Stimulated activated naive CD8-positive, alpha-beta T cell treated with anti-CD3 and anti-CD28 coated beads, Interleukin-15, Interleukin-2, amounts not matched to agents 100 ng/mL and 50 ng/mL, for 24 hours (primary cell): ENCODE results near the gene BTNL3.
"Not testable (repeated sequence)": the region's sequence is repeated elsewhere in the genome, so short reads cannot be mapped to it uniquely, and the experiment has no call there.

ENCODE experiments used
- H3K27ac Mint-ChIP-seq: one replicate; pipeline ENCODE4 v1.8.0; 2021; ENCODE audit warnings: mild to moderate bottlenecking, mixed read lengths
- H3K27me3 Mint-ChIP-seq: one replicate; pipeline ENCODE4 v1.8.0; 2021; ENCODE audit warnings: mixed read lengths
- H3K36me3 Mint-ChIP-seq: one replicate; pipeline ENCODE4 v1.8.0; 2021; ENCODE audit warnings: low read depth, mixed read lengths
- H3K4me1 Mint-ChIP-seq: one replicate; pipeline ENCODE4 v1.8.0; 2021; ENCODE audit warnings: low read depth, mixed read lengths
- H3K4me3 Mint-ChIP-seq: one replicate; pipeline ENCODE4 v1.8.0; 2021; ENCODE audit warnings: mild to moderate bottlenecking, mixed read lengths
- H3K9me3 Mint-ChIP-seq: one replicate; pipeline ENCODE4 v1.8.0; 2021; ENCODE audit warnings: mixed read lengths

Gene BTNL3

DNA sequence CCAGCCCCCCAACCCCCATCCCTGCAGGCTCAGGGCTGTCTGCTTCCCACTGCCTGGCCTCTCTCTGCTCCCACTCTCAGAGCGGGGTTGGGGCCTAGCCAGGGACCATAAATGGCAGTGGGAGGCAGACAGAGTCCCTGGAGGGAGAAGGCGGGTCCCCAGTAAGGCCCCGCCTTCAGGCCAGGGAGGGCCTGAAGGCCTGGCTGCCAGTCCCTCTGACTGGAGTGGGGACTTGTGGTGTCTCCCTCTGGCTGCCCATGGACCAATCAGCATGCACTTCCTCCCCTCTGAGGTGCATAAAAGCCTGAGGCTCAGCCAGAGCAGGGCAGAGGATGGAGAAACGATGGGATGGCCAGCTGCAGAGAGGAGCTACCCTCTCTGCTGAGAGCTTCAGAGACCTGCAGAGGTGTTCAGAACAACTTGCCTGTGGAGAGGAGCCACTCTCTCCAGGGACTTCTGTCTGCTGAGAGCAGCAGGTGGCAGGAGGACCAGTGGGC, 48.8 kb downstream of the BTNL3 start:
- no peaks in the 10 kb centered on the region for H3K36me3 Mint-ChIP-seq
- H3K27me3 Mint-ChIP-seq = peaks cover 33% of the 10 kb centered on the region
- H3K27ac Mint-ChIP-seq = no peak overlapping the region
- H3K9me3 Mint-ChIP-seq = no peaks in the 10 kb centered on the region
- no peaks in the 10 kb centered on the region for H3K4me1 Mint-ChIP-seq
- H3K4me3 Mint-ChIP-seq = no peak overlapping the region

DNA sequence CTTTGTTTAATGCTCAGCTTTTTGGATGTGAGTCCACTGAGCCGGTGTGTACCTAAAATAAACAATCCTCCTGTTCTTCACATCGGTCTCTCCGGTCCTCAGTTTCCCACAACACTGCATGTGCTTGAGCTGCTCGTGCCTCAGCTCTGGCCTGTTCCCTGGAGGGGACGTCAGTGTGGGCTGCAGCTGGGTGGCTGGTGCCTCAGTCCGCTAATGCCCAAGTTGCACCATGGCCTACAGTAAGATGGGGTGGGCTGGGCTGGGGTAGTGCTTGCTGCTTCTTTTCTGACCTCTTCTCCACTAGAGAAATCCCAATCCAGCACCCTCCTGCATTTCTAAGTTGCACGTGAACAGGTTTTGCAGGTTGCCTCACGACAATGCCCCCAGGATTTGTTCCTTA, 50.8 kb downstream of the BTNL3 start:
- H3K27me3 Mint-ChIP-seq = peaks cover 47% of the 10 kb centered on the region
- H3K9me3 Mint-ChIP-seq = no peaks in the 10 kb centered on the region
- no peaks in the 10 kb centered on the region for H3K4me1 Mint-ChIP-seq
- H3K4me3 Mint-ChIP-seq = no peak overlapping the region
- no peaks in the 10 kb centered on the region for H3K36me3 Mint-ChIP-seq
- H3K27ac Mint-ChIP-seq = no peak overlapping the region

DNA sequence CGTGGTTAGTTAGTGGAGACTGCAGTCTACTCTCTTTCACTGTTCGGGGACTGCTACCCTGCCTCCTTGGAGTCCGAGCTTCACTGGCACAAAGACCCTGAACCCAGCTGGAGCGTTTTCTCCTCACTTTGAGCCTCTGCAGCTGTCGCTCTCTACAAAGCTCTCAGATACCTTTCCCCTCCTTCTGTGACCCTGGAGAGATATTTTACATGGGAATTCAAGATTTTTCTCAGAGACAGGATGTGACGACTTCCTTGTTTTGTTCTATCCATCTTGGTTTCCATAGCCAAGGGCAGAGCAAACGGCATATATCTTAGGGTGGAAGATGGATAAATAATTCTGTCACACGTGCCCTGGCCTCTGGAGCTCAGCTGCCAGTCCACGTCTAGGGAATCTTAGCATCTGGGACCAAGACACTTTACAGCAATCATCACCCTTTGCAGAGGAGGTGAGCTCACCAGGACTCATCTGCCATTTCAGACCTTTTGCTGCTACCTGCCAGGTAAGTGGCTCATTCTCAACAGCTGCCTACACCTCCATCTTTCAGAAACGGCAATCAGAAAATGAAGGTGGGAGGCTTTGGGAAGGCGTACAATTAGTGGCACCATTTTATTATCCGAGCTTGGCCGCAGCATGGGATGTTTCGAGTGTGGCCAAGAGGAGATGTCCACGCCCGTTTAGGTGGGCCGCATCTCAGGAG, 51.4 kb downstream of the BTNL3 start, which contains the start of gene BTNL9:
BTNL9 (plus strand) TSS at position 336 of the 700 bp plus-strand sequence. CDS start 5,224 bp downstream, outside the sequence.
- H3K9me3 Mint-ChIP-seq = no peaks in the 10 kb centered on the region
- peaks cover 48% of the 10 kb centered on the region for H3K27me3 Mint-ChIP-seq
- H3K4me3 Mint-ChIP-seq = no peak within 1 kb of the TSS
- H3K27ac Mint-ChIP-seq = no peak within 1 kb of the TSS
- H3K36me3 Mint-ChIP-seq = no peaks in the 10 kb centered on the region
- H3K4me1 Mint-ChIP-seq = no peaks in the 10 kb centered on the region

DNA sequence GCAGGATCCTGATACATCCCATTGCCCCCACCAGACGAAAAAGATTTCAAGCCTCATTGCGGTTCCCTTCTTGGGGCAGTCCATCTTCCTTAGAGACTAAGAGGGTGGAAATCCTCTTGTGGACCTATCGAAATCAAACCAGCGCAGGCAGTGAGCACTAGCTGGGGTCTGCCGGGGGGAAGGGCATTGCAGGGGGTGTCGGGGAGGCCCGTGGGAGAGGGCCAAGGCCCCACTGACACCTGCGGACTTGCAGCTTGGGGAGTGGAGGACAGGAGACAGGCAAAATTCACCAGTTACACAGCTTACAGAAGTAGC, 51.9 kb downstream of the BTNL3 start:
- Mint-ChIP-seq H3K4me3 (no peak overlapping the region), H3K36me3 (no peaks in the 10 kb centered on the region), H3K9me3 (no peaks in the 10 kb centered on the region), H3K27ac (no peak overlapping the region), H3K4me1 (no peaks in the 10 kb centered on the region), H3K27me3 (peaks cover 48% of the 10 kb centered on the region)

DNA sequence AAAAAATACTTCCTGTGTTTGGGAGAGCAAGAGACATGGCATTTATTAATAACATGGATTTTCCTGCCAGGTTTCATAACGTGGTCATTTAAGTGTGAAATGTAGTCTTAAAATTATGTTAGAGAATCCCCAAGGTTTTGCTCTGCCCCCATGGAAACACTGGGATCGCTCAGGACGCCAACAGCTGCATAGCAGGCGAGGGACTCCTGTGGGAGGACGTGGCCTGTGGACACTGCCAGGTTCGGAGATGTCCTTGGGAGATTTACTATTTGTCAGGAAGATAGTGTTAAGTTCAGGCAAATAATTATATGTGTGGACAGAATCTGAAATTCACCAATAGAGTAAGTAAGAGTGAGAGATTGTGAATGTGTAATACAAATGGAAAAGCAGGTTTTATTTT, 52.4 kb downstream of the BTNL3 start:
- H3K27me3 Mint-ChIP-seq = peaks cover 48% of the 10 kb centered on the region
- no peak overlapping the region for H3K4me3 Mint-ChIP-seq
- no peaks in the 10 kb centered on the region for H3K36me3 Mint-ChIP-seq

DNA sequence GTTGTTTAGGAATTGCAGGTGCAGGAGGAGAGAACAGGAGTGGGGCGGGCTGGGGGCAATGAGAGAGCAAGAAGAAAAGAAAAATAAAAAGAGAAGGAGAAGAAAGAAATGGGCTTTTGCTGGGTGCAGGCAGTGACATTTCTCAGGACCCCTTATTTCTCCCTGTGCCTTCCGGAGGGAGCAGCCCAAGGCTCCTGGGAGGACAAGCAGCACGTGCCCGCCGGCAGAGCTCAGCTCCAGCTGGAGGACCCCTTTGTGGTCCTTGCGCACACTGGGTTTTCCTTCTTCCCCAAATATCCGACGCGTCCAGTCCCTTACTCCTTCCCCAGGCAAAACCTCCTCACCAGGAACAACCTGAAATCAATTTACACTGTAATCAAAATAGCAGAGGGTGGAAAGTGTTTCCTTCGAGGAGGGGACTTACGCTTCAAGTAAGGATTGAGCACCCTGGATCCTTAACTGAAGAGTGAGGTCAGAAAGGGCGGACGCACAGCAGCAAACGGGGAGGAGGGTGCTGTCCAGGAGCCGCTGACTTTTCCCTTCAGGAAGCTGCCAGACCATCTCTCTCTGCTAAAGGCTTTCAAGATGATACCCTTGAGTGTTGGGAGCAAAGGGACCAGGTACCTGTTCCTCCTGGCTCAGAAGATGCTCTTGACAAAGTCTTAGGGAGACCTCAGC, 53.5 kb downstream of the BTNL3 start:
- H3K27ac Mint-ChIP-seq = no peak overlapping the region
- no peak overlapping the region for H3K4me3 Mint-ChIP-seq
- no peaks in the 10 kb centered on the region for H3K9me3 Mint-ChIP-seq
- H3K27me3 Mint-ChIP-seq = peaks cover 43% of the 10 kb centered on the region
- H3K36me3 Mint-ChIP-seq = no peaks in the 10 kb centered on the region
- H3K4me1 Mint-ChIP-seq = no peaks in the 10 kb centered on the region

More for the DNA sequence above, 52.4 kb downstream of the BTNL3 start:
- Mint-ChIP-seq H3K27ac (no peak overlapping the region), H3K4me1 (no peaks in the 10 kb centered on the region), H3K9me3 (no peaks in the 10 kb centered on the region)

DNA sequence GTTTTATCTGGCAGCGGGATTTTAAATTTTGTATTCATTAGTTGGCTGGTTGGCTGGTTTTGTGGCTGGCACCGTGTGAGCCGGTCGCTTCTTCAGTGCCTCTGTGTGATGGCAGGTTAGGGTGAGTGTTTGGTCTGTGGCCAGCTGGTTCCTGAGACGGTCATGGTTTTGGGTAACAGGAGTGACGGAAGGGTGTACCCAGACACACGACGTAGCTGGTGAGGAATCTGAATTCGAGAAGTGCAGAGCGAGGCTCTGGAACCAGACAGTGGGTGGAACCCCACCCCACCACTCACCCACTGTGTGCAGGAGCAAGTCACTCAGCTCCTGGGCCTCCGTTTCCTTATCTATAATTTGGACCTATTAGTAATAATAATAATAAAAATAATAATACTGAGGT, 54.1 kb downstream of the BTNL3 start:
- Mint-ChIP-seq H3K27ac (no peak overlapping the region), H3K36me3 (no peaks in the 10 kb centered on the region), H3K4me1 (no peaks in the 10 kb centered on the region), H3K27me3 (peaks cover 47% of the 10 kb centered on the region), H3K9me3 (no peaks in the 10 kb centered on the region), H3K4me3 (no peak overlapping the region)

DNA sequence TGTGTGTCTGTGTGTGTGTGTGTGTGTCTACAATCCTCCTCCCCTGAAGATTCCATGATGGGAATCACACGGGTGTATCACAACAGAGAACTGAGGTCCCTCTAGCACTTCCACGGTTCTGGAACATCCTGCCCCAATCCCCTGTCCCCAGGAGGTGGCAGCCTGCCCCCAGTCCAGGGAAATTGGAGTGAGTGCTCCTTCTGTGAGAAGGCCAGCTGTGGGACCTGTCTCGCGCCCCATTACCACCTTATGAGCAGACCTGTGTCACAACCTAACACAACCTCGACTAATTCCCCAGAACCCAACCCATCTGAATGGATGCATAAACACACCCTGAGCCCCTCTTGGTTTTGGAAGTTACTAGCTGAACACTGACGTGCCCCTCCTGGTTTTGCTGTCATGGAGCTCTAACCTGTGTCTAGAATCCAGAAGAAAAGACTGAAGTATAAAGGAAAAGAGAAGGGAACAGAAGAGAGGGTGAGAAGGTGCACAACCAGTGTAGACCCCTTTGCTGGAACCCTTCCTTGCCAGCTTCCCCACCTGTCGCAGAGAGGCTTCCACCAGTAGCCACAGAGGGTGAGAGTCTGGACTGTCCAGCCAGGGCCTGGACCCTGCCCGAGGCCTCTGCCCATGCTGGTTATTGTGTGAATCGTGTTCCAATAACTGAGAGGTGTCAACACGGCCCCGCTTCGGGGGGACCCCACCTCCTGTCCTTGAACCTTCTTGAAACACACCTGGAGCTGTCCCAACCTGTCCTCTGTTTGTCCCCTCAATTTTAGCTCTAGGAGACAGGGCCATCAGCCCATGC, 54.8 kb downstream of the BTNL3 start:
- Mint-ChIP-seq H3K27ac (no peak overlapping the region), H3K36me3 (no peaks in the 10 kb centered on the region), H3K4me1 (no peaks in the 10 kb centered on the region), H3K9me3 (no peaks in the 10 kb centered on the region), H3K27me3 (peaks cover 49% of the 10 kb centered on the region), H3K4me3 (no peak overlapping the region)

DNA sequence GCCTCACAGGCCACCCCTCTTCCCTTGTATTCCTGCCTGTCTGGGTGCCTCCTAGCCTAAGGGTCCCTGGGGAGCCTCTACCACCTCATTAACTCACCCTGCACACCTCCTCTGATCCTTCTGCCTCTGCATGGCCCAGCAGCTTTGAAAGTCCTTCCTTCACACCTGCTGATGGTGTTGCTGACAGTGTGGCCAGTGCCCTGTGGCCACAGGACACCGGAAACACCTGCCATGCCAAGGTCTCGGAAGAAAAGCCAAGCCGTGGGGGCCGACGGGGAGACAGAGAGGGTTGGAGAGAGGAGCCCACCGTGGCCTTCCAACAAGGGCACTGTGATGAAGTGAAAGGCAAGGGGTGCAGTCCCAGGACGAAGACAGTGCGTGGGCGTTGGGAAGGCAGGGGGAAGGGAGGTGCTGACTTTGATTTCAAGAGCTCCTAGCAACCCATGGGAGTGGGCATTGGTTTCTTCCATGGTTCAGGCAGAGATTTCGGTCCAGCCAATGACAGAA, 55.5 kb downstream of the BTNL3 start:
- Mint-ChIP-seq H3K27ac (no peak overlapping the region), H3K4me1 (no peaks in the 10 kb centered on the region), H3K36me3 (no peaks in the 10 kb centered on the region), H3K27me3 (peaks cover 50% of the 10 kb centered on the region), H3K9me3 (no peaks in the 10 kb centered on the region), H3K4me3 (no peak overlapping the region)

DNA sequence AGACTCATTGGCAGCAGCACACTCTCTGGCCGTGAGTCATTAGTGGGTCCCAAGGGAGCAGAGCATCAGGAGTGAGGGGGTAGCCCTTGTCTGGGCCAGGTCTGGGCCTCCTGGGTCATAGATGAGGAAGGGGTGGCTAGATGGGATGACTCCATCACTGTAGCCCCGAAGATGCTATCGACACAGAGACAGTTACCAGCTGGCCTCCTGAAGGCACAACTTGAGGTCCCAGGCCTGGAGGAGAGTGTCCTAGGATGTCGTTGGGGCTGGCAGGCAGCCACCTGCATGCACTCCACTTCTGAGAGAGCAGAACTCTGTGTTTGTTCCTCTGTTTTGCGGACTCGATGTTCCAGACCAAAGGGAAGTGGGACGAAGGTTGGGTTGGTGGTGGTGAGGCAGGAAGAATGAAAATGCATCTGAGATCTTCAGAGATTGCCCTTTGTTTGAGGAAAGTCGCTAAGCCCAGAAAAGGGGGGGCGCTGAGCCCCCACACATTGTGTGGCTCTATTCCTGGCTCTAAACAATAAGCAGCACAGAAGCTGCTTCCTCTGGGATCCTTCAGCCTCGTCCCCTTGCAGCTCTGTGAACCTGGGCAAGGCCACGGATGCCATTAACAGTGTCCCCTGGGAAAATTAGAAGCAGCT, 56.1 kb downstream of the BTNL3 start:
- Mint-ChIP-seq H3K4me1 (no peaks in the 10 kb centered on the region), H3K4me3 (no peak overlapping the region), H3K9me3 (no peaks in the 10 kb centered on the region), H3K27me3 (peaks cover 51% of the 10 kb centered on the region), H3K27ac (no peak overlapping the region), H3K36me3 (no peaks in the 10 kb centered on the region)

DNA sequence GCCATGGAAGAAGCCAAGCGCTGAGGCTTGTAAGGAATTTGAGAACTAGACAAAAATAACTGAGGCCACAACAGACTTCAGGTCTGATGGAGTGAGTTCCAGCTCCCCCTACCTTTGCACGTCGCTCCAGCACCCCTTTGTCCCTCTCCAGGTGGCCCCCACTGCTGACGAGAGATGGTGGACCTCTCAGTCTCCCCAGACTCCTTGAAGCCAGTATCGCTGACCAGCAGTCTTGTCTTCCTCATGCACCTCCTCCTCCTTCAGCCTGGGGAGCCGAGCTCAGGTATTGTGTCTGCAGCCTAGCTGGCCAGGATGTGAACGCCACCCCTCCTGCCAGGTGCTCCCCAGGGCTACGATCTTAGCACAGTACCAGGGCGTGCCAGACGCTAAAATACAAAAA, 56.7 kb downstream of the BTNL3 start:
- Mint-ChIP-seq H3K4me3 (no peak overlapping the region), H3K27me3 (peaks cover 51% of the 10 kb centered on the region), H3K4me1 (no peaks in the 10 kb centered on the region), H3K27ac (no peak overlapping the region), H3K9me3 (no peaks in the 10 kb centered on the region), H3K36me3 (no peaks in the 10 kb centered on the region)

DNA sequence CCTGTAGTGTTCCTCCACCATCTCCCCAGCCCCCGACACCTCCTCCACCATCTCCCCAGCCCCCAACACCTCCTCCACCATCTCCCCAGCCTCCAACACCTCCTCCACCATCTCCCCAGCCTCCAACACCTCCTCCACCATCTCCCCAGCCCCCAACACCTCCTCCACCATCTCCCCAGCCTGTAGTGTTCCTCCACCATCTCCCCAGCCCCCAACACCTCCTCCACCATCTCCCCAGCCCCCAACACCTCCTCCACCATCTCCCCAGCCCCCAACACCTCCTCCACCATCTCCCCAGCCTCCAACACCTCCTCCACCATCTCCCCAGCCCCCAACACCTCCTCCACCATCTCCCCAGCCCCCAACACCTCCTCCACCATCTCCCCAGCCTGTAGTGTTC, 57.2 kb downstream of the BTNL3 start:
- H3K9me3 Mint-ChIP-seq, H3K27ac Mint-ChIP-seq, H3K36me3 Mint-ChIP-seq, H3K4me3 Mint-ChIP-seq, H3K4me1 Mint-ChIP-seq: not testable (repeated sequence)
- H3K27me3 Mint-ChIP-seq = peaks cover 52% of the 10 kb centered on the region

DNA sequence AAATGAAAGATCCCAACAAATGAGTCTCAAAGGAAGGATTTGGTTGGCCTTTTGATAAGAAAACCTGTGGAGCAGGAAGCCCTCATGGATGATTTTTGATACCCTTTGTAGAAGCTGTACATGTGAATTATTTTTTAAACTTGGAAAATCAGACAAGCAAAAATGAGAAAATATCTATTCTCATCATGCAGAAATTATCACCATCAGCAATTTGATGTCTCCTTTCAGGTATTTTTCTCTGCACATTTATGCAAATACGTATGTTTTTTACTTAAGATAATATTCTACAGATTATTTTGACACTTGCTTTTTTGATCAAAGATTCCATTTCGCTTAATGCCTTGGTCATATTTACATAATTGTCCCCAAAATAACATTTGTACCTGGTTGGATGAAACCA, 58.6 kb downstream of the BTNL3 start:
- peaks cover 4% of the 10 kb centered on the region for H3K4me1 Mint-ChIP-seq
- H3K9me3 Mint-ChIP-seq = no peaks in the 10 kb centered on the region
- H3K36me3 Mint-ChIP-seq = no peaks in the 10 kb centered on the region
- H3K4me3 Mint-ChIP-seq = no peak overlapping the region
- H3K27me3 Mint-ChIP-seq = peaks cover 53% of the 10 kb centered on the region
- no peak overlapping the region for H3K27ac Mint-ChIP-seq

DNA sequence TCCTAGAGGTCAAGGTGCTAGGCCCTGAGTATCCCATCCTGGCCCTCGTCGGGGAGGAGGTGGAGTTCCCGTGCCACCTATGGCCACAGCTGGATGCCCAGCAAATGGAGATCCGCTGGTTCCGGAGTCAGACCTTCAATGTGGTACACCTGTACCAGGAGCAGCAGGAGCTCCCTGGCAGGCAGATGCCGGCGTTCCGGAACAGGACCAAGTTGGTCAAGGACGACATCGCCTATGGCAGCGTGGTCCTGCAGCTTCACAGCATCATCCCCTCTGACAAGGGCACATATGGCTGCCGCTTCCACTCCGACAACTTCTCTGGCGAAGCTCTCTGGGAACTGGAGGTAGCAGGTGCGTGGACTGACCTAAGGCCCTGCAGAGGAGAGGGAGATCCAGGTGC, 59.3 kb downstream of the BTNL3 start:
- Mint-ChIP-seq H3K9me3 (no peaks in the 10 kb centered on the region), H3K27me3 (peaks cover 52% of the 10 kb centered on the region), H3K36me3 (no peaks in the 10 kb centered on the region), H3K4me3 (no peak overlapping the region), H3K27ac (no peak overlapping the region), H3K4me1 (peaks cover 6% of the 10 kb centered on the region)

DNA sequence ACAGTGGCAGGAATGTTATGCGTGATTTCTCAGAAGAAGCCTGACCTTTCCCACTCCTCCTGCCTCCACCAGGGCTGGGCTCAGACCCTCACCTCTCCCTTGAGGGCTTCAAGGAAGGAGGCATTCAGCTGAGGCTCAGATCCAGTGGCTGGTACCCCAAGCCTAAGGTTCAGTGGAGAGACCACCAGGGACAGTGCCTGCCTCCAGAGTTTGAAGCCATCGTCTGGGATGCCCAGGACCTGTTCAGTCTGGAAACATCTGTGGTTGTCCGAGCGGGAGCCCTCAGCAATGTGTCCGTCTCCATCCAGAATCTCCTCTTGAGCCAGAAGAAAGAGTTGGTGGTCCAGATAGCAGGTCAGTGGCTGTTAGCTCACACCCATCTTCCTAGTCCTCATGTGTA, 61.4 kb downstream of the BTNL3 start:
- Mint-ChIP-seq H3K4me1 (peaks cover 20% of the 10 kb centered on the region), H3K9me3 (no peaks in the 10 kb centered on the region), H3K4me3 (no peak overlapping the region), H3K27me3 (peaks cover 59% of the 10 kb centered on the region), H3K36me3 (no peaks in the 10 kb centered on the region), H3K27ac (no peak overlapping the region)
